ENCODE results near the gene GALNT1. TPM values are rescaled to one million over a fixed set of nuclear protein-coding genes. Genes with fewer than 3 reads are reported as not detected.
A peak's percentile ranks its signal among the peaks of the same experiment; 100 is the strongest.

Gene GALNT1
- polyA plus RNA-seq, 2 of the 4 experiments (the other 2 are of a cell fraction), result 97.4 to 113 TPM

DNA sequence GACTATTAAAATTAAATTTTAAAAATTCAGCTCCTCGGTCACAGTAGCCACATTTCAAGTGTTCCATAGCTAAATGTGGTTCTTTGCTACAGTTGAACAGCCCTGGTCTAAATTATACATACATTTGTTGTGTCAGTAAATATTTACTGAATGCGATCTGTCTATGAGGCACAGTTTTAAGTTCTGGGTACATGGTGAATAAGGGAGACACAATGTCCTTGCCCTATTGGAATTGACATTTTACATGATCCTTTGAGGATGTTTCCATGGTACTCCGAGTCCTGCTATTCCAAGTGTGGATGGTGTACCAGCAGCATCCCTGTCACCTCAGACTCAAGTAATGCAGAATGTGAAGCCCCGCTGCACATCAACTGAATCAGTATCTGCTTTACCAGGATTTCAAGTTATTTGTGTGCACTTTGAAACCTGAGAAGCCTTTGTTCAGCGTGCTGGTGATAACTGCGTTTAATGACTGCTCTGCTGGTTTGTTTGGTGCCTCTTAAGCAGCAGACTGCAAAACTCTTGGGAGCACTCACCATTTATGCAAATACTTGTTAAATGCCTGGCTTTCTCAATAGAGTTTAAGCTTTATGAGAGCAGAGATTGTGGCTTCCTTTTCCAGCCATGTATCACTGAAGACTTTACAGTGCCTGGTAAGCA lies 1.5 kb downstream of the GALNT1 start:
- ATAC-seq, result no peak
- Histone ChIP-seq H3K27ac (peak overlapping the region; percentile 71 to 90; a peak in 4 of 6 replicates), H3K4me1 (peaks cover 5% of the 10 kb centered on the region; the same call in 1 of the 3 replicates), H3K9me3 (peaks cover 17% of the 10 kb centered on the region), H3K4me3 (peak overlapping the region; percentile 63), H3K4me2 (peak overlapping the region; percentile 68)
- no peak for FAIRE-seq
- POLR2A ChIA-PET, result interaction anchor here (0.6 to 2.0 kb wide), 4 partner anchors 34 to 342 kb away, joined by 3 to 9 read pairs (median 4); partner anchors contain the start of genes INO80C and ZNF397
- 76% methylated on average over 4 of the region's 6 CpGs for WGBS (ENCODE audit: missing lambda C conversion rate)
- no peak for TF ChIP-seq CHD2 (IDR thresholded peaks at IDR 0.05; ENCODE audit: low read length, partially characterized antibody)
- no peak for TF ChIP-seq RARB (CRISPR knock-in tag; IDR thresholded peaks at IDR 0.05)
- TF ChIP-seq KDM1A (IDR thresholded peaks at IDR 0.05; ENCODE audit: low read depth), result no peak
- no peak for TF ChIP-seq REST (IDR thresholded peaks at IDR 0.05)
- TF ChIP-seq, protein P1, sequence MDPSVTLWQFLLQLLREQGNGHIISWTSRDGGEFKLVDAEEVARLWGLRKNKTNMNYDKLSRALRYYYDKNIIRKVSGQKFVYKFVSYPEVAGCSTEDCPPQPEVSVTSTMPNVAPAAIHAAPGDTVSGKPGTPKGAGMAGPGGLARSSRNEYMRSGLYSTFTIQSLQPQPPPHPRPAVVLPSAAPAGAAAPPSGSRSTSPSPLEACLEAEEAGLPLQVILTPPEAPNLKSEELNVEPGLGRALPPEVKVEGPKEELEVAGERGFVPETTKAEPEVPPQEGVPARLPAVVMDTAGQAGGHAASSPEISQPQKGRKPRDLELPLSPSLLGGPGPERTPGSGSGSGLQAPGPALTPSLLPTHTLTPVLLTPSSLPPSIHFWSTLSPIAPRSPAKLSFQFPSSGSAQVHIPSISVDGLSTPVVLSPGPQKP (IDR thresholded peaks at IDR 0.05; ENCODE audit: low read depth, low read length), result no peak
- no peak for TF ChIP-seq ZFP36 (IDR thresholded peaks at IDR 0.05; ENCODE audit: borderline replicate concordance, partially characterized antibody)
- no peak for TF ChIP-seq FOSB (CRISPR knock-in tag; IDR thresholded peaks at IDR 0.05)
- no peak for TF ChIP-seq MYC (IDR thresholded peaks at IDR 0.05; ENCODE audit: borderline replicate concordance, low read length)
- TF ChIP-seq, protein P2, sequence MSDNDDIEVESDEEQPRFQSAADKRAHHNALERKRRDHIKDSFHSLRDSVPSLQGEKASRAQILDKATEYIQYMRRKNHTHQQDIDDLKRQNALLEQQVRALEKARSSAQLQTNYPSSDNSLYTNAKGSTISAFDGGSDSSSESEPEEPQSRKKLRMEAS (IDR thresholded peaks at IDR 0.05), result no peak
- TF ChIP-seq PBX3 (IDR thresholded peaks at IDR 0.05), result no peak
- TF ChIP-seq, protein P3, sequence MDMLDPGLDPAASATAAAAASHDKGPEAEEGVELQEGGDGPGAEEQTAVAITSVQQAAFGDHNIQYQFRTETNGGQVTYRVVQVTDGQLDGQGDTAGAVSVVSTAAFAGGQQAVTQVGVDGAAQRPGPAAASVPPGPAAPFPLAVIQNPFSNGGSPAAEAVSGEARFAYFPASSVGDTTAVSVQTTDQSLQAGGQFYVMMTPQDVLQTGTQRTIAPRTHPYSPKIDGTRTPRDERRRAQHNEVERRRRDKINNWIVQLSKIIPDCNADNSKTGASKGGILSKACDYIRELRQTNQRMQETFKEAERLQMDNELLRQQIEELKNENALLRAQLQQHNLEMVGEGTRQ (IDR thresholded peaks at IDR 0.05), result no peak
- TF ChIP-seq HDAC2 (IDR thresholded peaks at IDR 0.05), result no peak
- TF ChIP-seq HOXA7 (CRISPR knock-in tag; IDR thresholded peaks at IDR 0.05), result no peak
- TF ChIP-seq HEYL (CRISPR knock-in tag; IDR thresholded peaks at IDR 0.05), result no peak
- TF ChIP-seq FOXS1 (CRISPR knock-in tag; IDR thresholded peaks at IDR 0.05), result no peak
- TF ChIP-seq JUN (IDR thresholded peaks at IDR 0.05), result no peak
- TF ChIP-seq, protein P4, sequence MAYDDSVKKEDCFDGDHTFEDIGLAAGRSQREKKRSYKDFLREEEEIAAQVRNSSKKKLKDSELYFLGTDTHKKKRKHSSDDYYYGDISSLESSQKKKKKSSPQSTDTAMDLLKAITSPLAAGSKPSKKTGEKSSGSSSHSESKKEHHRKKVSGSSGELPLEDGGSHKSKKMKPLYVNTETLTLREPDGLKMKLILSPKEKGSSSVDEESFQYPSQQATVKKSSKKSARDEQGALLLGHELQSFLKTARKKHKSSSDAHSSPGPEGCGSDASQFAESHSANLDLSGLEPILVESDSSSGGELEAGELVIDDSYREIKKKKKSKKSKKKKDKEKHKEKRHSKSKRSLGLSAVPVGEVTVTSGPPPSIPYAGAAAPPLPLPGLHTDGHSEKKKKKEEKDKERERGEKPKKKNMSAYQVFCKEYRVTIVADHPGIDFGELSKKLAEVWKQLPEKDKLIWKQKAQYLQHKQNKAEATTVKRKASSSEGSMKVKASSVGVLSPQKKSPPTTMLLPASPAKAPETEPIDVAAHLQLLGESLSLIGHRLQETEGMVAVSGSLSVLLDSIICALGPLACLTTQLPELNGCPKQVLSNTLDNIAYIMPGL (CRISPR knock-in tag; IDR thresholded peaks at IDR 0.05; ENCODE audit: borderline replicate concordance), result no peak
- TF ChIP-seq FOSL2 (IDR thresholded peaks at IDR 0.05), result no peak
- no peak for TF ChIP-seq FOSL2 (CRISPR knock-in tag; IDR thresholded peaks at IDR 0.05)
- no peak for DNase-seq (ENCODE audit: low read depth in 1 of 2, low spot score in 1 of 2)
- CTCF ChIA-PET, result interaction anchor here (1.3 to 2.2 kb wide), 2 partner anchors 30 to 175 kb away, joined by 4 to 5 read pairs; no protein-coding TSS in a partner anchor
